ENCODE results near the gene SFI1.

GRCh38 chr22:31625257-31625640 lies 128.9 kb downstream of the SFI1 start:
- TF ChIP-seq, protein P1, sequence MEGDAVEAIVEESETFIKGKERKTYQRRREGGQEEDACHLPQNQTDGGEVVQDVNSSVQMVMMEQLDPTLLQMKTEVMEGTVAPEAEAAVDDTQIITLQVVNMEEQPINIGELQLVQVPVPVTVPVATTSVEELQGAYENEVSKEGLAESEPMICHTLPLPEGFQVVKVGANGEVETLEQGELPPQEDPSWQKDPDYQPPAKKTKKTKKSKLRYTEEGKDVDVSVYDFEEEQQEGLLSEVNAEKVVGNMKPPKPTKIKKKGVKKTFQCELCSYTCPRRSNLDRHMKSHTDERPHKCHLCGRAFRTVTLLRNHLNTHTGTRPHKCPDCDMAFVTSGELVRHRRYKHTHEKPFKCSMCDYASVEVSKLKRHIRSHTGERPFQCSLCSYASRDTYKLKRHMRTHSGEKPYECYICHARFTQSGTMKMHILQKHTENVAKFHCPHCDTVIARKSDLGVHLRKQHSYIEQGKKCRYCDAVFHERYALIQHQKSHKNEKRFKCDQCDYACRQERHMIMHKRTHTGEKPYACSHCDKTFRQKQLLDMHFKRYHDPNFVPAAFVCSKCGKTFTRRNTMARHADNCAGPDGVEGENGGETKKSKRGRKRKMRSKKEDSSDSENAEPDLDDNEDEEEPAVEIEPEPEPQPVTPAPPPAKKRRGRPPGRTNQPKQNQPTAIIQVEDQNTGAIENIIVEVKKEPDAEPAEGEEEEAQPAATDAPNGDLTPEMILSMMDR (IDR thresholded peaks at IDR 0.05) = no peak
- no peak for TF ChIP-seq POLR2A (IDR thresholded peaks at IDR 0.05)

Measured in thyroid gland (tissue), 4 donors.